GM12878 (cell line): ENCODE data around the gene CREBBP. TPM values are rescaled to one million over a fixed set of nuclear protein-coding genes. Genes with fewer than 3 reads are reported as not detected.

Experiments used
- CREB1 ChIP-seq: IDR thresholded peaks from 2 replicates; pipeline ENCODE4 v1.6.1; 2012; ENCODE audit warnings: low read depth, mild to moderate bottlenecking, inconsistent platforms
- EP300 ChIP-seq, 2 experiments: fragments of 150-350 bp in 1 of 2; IDR thresholded peaks; 2 replicates each; pipeline ENCODE4 v1.6.1; 2011 to 2012; ENCODE audit warnings: low read depth in 2 of 2, low read length in 2 of 2, borderline replicate concordance in 1 of 2, improper control_type of control experiment in 1 of 2, inconsistent platforms in 1 of 2; ENCODE audit not compliant: control insufficient read depth in 1 of 2
- MTA3 ChIP-seq: IDR thresholded peaks from 2 replicates; pipeline ENCODE4 v1.6.1; 2012; ENCODE audit warnings: low read length, inconsistent platforms, borderline replicate concordance
- PAX8 ChIP-seq: fragments of 450-650 bp; IDR thresholded peaks from 2 replicates; pipeline ENCODE4 v1.6.1; 2017; ENCODE audit warnings: mild to moderate bottlenecking, moderate library complexity
- RCOR1 ChIP-seq: conservative IDR thresholded peaks from 2 replicates; pipeline ENCODE4 v1.6.1; 2012; ENCODE audit warnings: low read depth, low read length, improper control_type of control experiment
- RELA ChIP-seq: fragments of 450-650 bp; IDR thresholded peaks from 2 replicates; pipeline ENCODE4 v1.8.0; 2014; ENCODE audit warnings: borderline replicate concordance; ENCODE audit not compliant: partially characterized antibody
- polyA plus RNA-seq, 11 experiments: library from polyadenylated mRNA; depleted of rRNA in 4 of 11; unstranded in 6 of 11; stranded (reverse) in 5 of 11; fragments of >200 nt; fragmentation: Nextera tagmentation in 4 of 11; fragmentation: Illumina TruSeq in 1 of 11; extraction: Ambion mirVana in 4 of 11; extraction: Trizol in 1 of 11; gene quantifications; 1 replicate in 1 of 11; 2 replicates in 10 of 11; pipeline versions ENCODE4 v1.2.1 to v1.2.3, GENCODE V29; 2011 to 2016; ENCODE audit warnings: inconsistent platforms in 2 of 11, missing spikeins in 2 of 11, low read depth in 1 of 11
- total RNA-seq, 4 experiments: library from RNA; depleted of rRNA in 3 of 4; stranded (reverse); fragments of >200 nt in 3 of 4; fragmentation: Illumina TruSeq in 1 of 4; extraction: Trizol in 1 of 4; gene quantifications; 2 replicates each; pipeline versions ENCODE4 v1.2.1 to v1.2.3, GENCODE V29; 2013 to 2021
- TF ChIP-seq, protein P1 (sequence below): IDR thresholded peaks from 2 replicates; pipeline ENCODE4 v1.6.1; 2012; ENCODE audit warnings: mild to moderate bottlenecking, low read depth, low read length
- TF ChIP-seq, protein P2 (sequence below), 3 experiments: IDR thresholded peaks in 2 of 3; conservative IDR thresholded peaks in 1 of 3; 2 replicates each; pipeline ENCODE4 v1.5.1; 2011; ENCODE audit warnings: low read depth in 3 of 3, low read length in 3 of 3, mild to moderate bottlenecking in 3 of 3, control low read depth in 2 of 3, moderate library complexity in 2 of 3, inconsistent platforms in 1 of 3, mixed read lengths in 1 of 3; ENCODE audit not compliant: control insufficient read depth in 2 of 3, insufficient read depth in 1 of 3; ENCODE audit errors: extremely low read depth in 1 of 3
- TF ChIP-seq, protein P3 (sequence below): fragments of 450-650 bp; IDR thresholded peaks from 2 replicates; pipeline ENCODE4 v1.6.1; 2017; ENCODE audit warnings: borderline replicate concordance

CREBBP gene
- total and polyA plus RNA-seq, 10 of the 15 experiments (the other 5 are each of a cell fraction or from before 2014, with no cell fraction given): 3.4 to 32.7 (median 7.9) TPM

DNA sequence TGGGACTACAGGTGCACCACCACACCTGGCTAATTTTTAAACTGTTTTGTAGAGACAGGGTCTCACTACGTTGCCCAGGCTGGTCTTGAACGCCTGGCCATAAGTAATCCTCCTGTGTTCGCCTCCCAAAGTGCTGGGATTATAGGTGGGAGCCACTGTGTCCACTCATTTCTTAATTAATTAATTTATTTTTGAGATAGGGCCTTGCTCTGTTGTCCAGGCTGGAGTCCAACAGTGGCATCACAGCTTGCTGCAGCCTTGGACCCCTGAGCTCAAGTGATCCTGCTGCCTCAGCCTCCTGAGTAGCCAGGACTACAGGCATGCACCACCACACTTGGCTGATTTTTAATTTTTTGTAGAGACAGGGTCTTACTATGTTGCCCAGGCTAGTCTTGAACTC, 116.1 kb downstream of the CREBBP start (continued):
- TF ChIP-seq, protein P1, sequence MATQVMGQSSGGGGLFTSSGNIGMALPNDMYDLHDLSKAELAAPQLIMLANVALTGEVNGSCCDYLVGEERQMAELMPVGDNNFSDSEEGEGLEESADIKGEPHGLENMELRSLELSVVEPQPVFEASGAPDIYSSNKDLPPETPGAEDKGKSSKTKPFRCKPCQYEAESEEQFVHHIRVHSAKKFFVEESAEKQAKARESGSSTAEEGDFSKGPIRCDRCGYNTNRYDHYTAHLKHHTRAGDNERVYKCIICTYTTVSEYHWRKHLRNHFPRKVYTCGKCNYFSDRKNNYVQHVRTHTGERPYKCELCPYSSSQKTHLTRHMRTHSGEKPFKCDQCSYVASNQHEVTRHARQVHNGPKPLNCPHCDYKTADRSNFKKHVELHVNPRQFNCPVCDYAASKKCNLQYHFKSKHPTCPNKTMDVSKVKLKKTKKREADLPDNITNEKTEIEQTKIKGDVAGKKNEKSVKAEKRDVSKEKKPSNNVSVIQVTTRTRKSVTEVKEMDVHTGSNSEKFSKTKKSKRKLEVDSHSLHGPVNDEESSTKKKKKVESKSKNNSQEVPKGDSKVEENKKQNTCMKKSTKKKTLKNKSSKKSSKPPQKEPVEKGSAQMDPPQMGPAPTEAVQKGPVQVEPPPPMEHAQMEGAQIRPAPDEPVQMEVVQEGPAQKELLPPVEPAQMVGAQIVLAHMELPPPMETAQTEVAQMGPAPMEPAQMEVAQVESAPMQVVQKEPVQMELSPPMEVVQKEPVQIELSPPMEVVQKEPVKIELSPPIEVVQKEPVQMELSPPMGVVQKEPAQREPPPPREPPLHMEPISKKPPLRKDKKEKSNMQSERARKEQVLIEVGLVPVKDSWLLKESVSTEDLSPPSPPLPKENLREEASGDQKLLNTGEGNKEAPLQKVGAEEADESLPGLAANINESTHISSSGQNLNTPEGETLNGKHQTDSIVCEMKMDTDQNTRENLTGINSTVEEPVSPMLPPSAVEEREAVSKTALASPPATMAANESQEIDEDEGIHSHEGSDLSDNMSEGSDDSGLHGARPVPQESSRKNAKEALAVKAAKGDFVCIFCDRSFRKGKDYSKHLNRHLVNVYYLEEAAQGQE: no peak
- TF ChIP-seq CREB1: no peak
- TF ChIP-seq, protein P2, sequence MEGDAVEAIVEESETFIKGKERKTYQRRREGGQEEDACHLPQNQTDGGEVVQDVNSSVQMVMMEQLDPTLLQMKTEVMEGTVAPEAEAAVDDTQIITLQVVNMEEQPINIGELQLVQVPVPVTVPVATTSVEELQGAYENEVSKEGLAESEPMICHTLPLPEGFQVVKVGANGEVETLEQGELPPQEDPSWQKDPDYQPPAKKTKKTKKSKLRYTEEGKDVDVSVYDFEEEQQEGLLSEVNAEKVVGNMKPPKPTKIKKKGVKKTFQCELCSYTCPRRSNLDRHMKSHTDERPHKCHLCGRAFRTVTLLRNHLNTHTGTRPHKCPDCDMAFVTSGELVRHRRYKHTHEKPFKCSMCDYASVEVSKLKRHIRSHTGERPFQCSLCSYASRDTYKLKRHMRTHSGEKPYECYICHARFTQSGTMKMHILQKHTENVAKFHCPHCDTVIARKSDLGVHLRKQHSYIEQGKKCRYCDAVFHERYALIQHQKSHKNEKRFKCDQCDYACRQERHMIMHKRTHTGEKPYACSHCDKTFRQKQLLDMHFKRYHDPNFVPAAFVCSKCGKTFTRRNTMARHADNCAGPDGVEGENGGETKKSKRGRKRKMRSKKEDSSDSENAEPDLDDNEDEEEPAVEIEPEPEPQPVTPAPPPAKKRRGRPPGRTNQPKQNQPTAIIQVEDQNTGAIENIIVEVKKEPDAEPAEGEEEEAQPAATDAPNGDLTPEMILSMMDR (IDR thresholded peaks at IDR 0.05 in 2 of 3, conservative IDR thresholded peaks at IDR 0.05 in 1 of 3; ENCODE audit: control insufficient read depth in 2 of 3, extremely low read depth in 1 of 3, insufficient read depth in 1 of 3, low read depth in 3 of 3, low read length in 3 of 3): no peak
- TF ChIP-seq EP300 (IDR thresholded peaks at IDR 0.05; ENCODE audit: borderline replicate concordance in 1 of 2, control insufficient read depth in 1 of 2, low read depth in 2 of 2, low read length in 2 of 2): no peak
- TF ChIP-seq RELA: no peak
- TF ChIP-seq PAX8: no peak
- no peak for TF ChIP-seq RCOR1
- no peak for TF ChIP-seq MTA3
- TF ChIP-seq, protein P3, sequence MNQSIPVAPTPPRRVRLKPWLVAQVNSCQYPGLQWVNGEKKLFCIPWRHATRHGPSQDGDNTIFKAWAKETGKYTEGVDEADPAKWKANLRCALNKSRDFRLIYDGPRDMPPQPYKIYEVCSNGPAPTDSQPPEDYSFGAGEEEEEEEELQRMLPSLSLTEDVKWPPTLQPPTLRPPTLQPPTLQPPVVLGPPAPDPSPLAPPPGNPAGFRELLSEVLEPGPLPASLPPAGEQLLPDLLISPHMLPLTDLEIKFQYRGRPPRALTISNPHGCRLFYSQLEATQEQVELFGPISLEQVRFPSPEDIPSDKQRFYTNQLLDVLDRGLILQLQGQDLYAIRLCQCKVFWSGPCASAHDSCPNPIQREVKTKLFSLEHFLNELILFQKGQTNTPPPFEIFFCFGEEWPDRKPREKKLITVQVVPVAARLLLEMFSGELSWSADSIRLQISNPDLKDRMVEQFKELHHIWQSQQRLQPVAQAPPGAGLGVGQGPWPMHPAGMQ: no peak
